GM12878 (cell line): Measurements from ENCODE around the gene PPM1G. TPM values are rescaled to one million over a fixed set of nuclear protein-coding genes. Genes with fewer than 3 reads are reported as not detected.
A peak's percentile ranks its signal among the peaks of the same experiment; 100 is the strongest.

Source experiments
- ATAC-seq: fragments of 200-7000 bp; cut with Tn5 transposase; 3 replicates; pipeline ENCODE4 v1.9.1; 2020; ENCODE audit warnings: mild to moderate bottlenecking, moderate library complexity
- BruUV-seq: library from RNA; stranded (reverse); fragments of 400-500 nt; replicated peaks from 2 replicates; lab custom pipeline; 2021; lab: Mats Ljungman, UMichigan
- CTCF ChIA-PET: fragments of 300-600 bp; sonication (Branson Sonifier 250); formaldehyde crosslinking; extraction: SDS; loops from one replicate; lab custom pipeline; 2021; ENCODE audit warnings: inconsistent platforms; lab: Yijun Ruan, JAX
- POLR2A ChIA-PET: fragments of 350-600 bp; formaldehyde crosslinking; extraction: SDS; loops from one replicate; lab custom pipeline; 2021; ENCODE audit warnings: inconsistent platforms; lab: Charles Lee
- RAD21 ChIA-PET: fragments of 300-600 bp; sonication (Branson Sonifier 250); formaldehyde crosslinking; loops from one replicate; lab custom pipeline; 2023; ENCODE audit warnings: antibody characterized with exemption; ENCODE audit not compliant: unreplicated experiment; lab: Charles Lee
- SMC1A ChIA-PET: fragments of 300-600 bp; sonication (Branson Sonifier 250); formaldehyde crosslinking; loops from one replicate; lab custom pipeline; 2023; ENCODE audit not compliant: unreplicated experiment, uncharacterized antibody; lab: Charles Lee
- DNase-seq: peaks from one replicate; pipeline ENCODE4 v3.0.0-alpha.2; 2011; ENCODE audit warnings: low read depth, low spot score
- FAIRE-seq: peaks from 3 replicates; lab custom pipeline; 2011; peaks lifted over from hg19 to GRCh38; lab: Jason Lieb, UNC
- H2AFZ ChIP-seq: 2 replicates; pipeline ENCODE4 v1.6.0; 2011; ENCODE audit warnings: low read depth, low read length, control low read depth; ENCODE audit not compliant: control insufficient read depth
- H3K27ac ChIP-seq: 2 replicates; pipeline ENCODE4 v1.5.1; 2011; ENCODE audit warnings: control low read depth; ENCODE audit not compliant: control insufficient read depth, insufficient read depth
- H3K27me3 ChIP-seq, 2 experiments: replicated peaks in 1 of 2; 2 replicates each; pipeline versions ENCODE4 v1.6.0 to v1.6.1; 2011; ENCODE audit warnings: low read length in 1 of 2; ENCODE audit not compliant: control insufficient read depth in 2 of 2, insufficient read depth in 2 of 2
- H3K36me3 ChIP-seq, 2 experiments: 2 replicates each; pipeline ENCODE4 v1.5.1; 2011; ENCODE audit warnings: low read length in 1 of 2; ENCODE audit not compliant: control insufficient read depth in 2 of 2, insufficient read depth in 2 of 2
- H3K4me1 ChIP-seq: 2 replicates; pipeline ENCODE4 v1.6.1; 2011; ENCODE audit warnings: mild to moderate bottlenecking, low read length, moderate library complexity, mixed read lengths; ENCODE audit not compliant: control insufficient read depth, insufficient read depth
- H3K4me2 ChIP-seq: 2 replicates; pipeline ENCODE4 v1.6.0; 2011; ENCODE audit warnings: control low read depth; ENCODE audit not compliant: control insufficient read depth, insufficient read depth
- H3K4me3 ChIP-seq: fragments of 200-600 bp; sonication (generic); 2 replicates; pipeline ENCODE4 v1.5.1; 2016
- H3K79me2 ChIP-seq: 2 replicates; pipeline ENCODE4 v1.6.0; 2011; ENCODE audit warnings: low read length; ENCODE audit not compliant: control insufficient read depth, insufficient read depth
- H3K9ac ChIP-seq: 2 replicates; pipeline ENCODE4 v1.8.0; 2011; ENCODE audit warnings: low read length, control low read depth, mixed read lengths; ENCODE audit not compliant: control insufficient read depth, insufficient read depth
- H3K9me3 ChIP-seq: replicated peaks from 3 replicates; pipeline ENCODE4 v1.5.1; 2011; ENCODE audit warnings: mild to moderate bottlenecking, low read length; ENCODE audit not compliant: control insufficient read depth, insufficient read depth
- H4K20me1 ChIP-seq: 2 replicates; pipeline ENCODE4 v1.6.0; 2011; ENCODE audit not compliant: control insufficient read depth, insufficient read depth
- ATF7 ChIP-seq: fragments of 450-650 bp; IDR thresholded peaks from 2 replicates; pipeline ENCODE4 v1.6.1; 2016; ENCODE audit warnings: low read depth, mild to moderate bottlenecking
- GABPA ChIP-seq: IDR thresholded peaks from 2 replicates; pipeline ENCODE4 v1.6.1; 2014; ENCODE audit warnings: antibody characterized with exemption, low read depth, mild to moderate bottlenecking, inconsistent platforms
- MEF2B ChIP-seq: fragments of 450-650 bp; IDR thresholded peaks from 2 replicates; pipeline ENCODE4 v1.6.1; 2018; ENCODE audit warnings: mild to moderate bottlenecking, moderate library complexity; ENCODE audit not compliant: partially characterized antibody, poor library complexity, severe bottlenecking
- PML ChIP-seq: IDR thresholded peaks from 2 replicates; pipeline ENCODE4 v1.6.1; 2012; ENCODE audit warnings: low read length, inconsistent platforms
- POLR2AphosphoS2 ChIP-seq: IDR thresholded peaks from 2 replicates; pipeline ENCODE4 v1.6.1; 2011; ENCODE audit warnings: low read depth, mild to moderate bottlenecking, low read length, improper control_type of control experiment, moderate library complexity
- POLR2AphosphoS5 ChIP-seq: IDR thresholded peaks from 2 replicates; pipeline ENCODE4 v1.6.1; 2011; ENCODE audit warnings: mild to moderate bottlenecking, low read length, inconsistent platforms
- RFX5 ChIP-seq: IDR thresholded peaks from 2 replicates; pipeline ENCODE4 v1.6.1; 2011; ENCODE audit warnings: low read depth, low read length, improper control_type of control experiment
- RUNX3 ChIP-seq: IDR thresholded peaks from 2 replicates; pipeline ENCODE4 v1.6.1; 2012; ENCODE audit warnings: low read length, inconsistent platforms
- SMAD5 ChIP-seq: IDR thresholded peaks from 2 replicates; pipeline ENCODE4 v1.6.1; 2016; ENCODE audit warnings: antibody characterized with exemption, low read depth
- STAT1 ChIP-seq: fragments of 450-650 bp; conservative IDR thresholded peaks from 2 replicates; pipeline ENCODE4 v1.6.1; 2014; ENCODE audit warnings: antibody characterized with exemption, mild to moderate bottlenecking
- ZNF207 ChIP-seq: fragments of 450-650 bp; IDR thresholded peaks from 2 replicates; pipeline ENCODE4 v1.6.1; 2014; ENCODE audit warnings: antibody characterized with exemption, mild to moderate bottlenecking, borderline replicate concordance
- ZNF622 ChIP-seq: fragments of 450-650 bp; IDR thresholded peaks from 2 replicates; pipeline ENCODE4 v1.6.1; 2017; ENCODE audit warnings: mild to moderate bottlenecking, inconsistent platforms
- WGBS: methylation state at CpG from one replicate; pipeline ENCODE4 v1.1.6; 2016; ENCODE audit warnings: low lambda C conversion rate; ENCODE audit not compliant: insufficient replicate concordance, insufficient coverage; ENCODE audit errors: missing lambda C conversion rate; 5-methylcytosine and 5-hydroxymethylcytosine counted together
- in situ Hi-C: fragments of 300-500 bp; cut with MboI; formaldehyde crosslinking; loops from 9 replicates; pipeline ENCODE4 v1.14.3; 2018; ENCODE audit warnings: mixed read lengths
- intact Hi-C: fragments of 100-400 bp; cut with micrococcal nuclease; formaldehyde crosslinking; loops from one replicate; pipeline ENCODE4 v1.14.2; 2022; ENCODE audit not compliant: unreplicated experiment
- polyA plus RNA-seq, 11 experiments: library from polyadenylated mRNA; depleted of rRNA in 4 of 11; unstranded in 6 of 11; stranded (reverse) in 5 of 11; fragments of >200 nt; fragmentation: Nextera tagmentation in 4 of 11; fragmentation: Illumina TruSeq in 1 of 11; extraction: Ambion mirVana in 4 of 11; extraction: Trizol in 1 of 11; gene quantifications; 1 replicate in 1 of 11; 2 replicates in 10 of 11; pipeline versions ENCODE4 v1.2.1 to v1.2.3, GENCODE V29; 2011 to 2016; ENCODE audit warnings: inconsistent platforms in 2 of 11, missing spikeins in 2 of 11, low read depth in 1 of 11
- total RNA-seq, 4 experiments: library from RNA; depleted of rRNA in 3 of 4; stranded (reverse); fragments of >200 nt in 3 of 4; fragmentation: Illumina TruSeq in 1 of 4; extraction: Trizol in 1 of 4; gene quantifications; 2 replicates each; pipeline versions ENCODE4 v1.2.1 to v1.2.3, GENCODE V29; 2013 to 2021
- TF ChIP-seq, protein P1 (sequence below): IDR thresholded peaks from 2 replicates; pipeline ENCODE4 v1.6.1; 2012; ENCODE audit warnings: low read depth, low read length, improper control_type of control experiment
- TF ChIP-seq, protein P2 (sequence below): fragments of 450-650 bp; IDR thresholded peaks from 2 replicates; pipeline ENCODE4 v1.6.1; 2018; ENCODE audit warnings: mild to moderate bottlenecking, low read depth, moderate library complexity; ENCODE audit not compliant: partially characterized antibody
- TF ChIP-seq, protein P3 (sequence below): fragments of 450-650 bp; IDR thresholded peaks from 2 replicates; pipeline ENCODE4 v1.6.1; 2016; ENCODE audit warnings: mild to moderate bottlenecking, moderate library complexity, borderline replicate concordance

The PPM1G gene
- total and polyA plus RNA-seq, 10 of the 15 experiments (the other 5 are each of a cell fraction or from before 2014, with no cell fraction given) = 68.8 to 171 (median 121) TPM

DNA sequence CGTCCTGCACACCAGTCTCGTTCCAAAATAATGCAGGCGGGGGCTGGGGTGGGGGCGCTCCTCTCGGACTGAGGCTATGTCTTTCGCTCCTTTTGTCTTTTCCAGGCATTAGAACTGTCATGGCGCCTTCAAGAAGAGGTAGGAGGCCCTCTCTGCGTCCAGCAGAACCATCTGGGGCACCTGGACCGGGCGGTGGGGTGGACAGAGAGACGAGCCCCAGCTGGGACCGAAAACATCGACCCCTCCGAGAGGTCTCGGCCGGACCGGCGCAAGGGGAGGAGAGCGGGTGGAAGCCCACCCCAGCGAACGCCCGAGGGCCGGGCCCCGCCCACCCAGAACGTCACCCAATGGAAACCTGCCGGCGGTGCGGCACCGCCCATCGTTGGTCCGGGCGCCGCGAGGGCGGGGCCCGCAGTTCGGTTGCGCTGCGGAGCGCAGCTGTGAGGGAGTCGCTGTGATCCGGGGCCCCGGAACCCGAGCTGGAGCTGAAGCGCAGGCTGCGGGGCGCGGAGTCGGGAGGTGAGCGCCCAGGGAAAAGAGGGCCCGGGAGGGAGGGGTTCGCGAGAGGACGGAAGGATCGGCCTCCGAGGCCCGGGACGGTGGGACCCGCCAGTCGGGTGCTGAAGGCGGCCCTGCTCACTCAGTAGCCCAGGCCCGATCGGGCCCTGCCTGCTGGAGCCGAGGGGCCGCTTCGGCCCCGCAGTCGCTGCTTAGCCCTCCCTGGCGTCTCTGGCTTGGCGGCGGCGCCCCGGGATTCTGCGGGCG lies 19.0 kb upstream of the PPM1G start, which contains the start of gene NRBP1:
NRBP1 (plus strand) TSS at position 419 of the 765 bp plus-strand sequence. CDS start 4,643 bp downstream, outside the sequence.
- intact Hi-C loops (loop anchor here (2.0 kb wide), 1 partner anchor 20 kb away; the partner anchor contains the start of gene PPM1G), in situ Hi-C loops (no loop called here)
- ChIA-PET SMC1A (interaction anchor here (0.6 to 3.7 kb wide), 9 partner anchors 7 to 218 kb away, joined by 3 to 20 read pairs (median 3); partner anchors contain the start of gene PPM1G), RAD21 (interaction anchor here (1.1 to 3.3 kb wide), 8 partner anchors 19 to 255 kb away, joined by 3 to 29 read pairs (median 4); partner anchors contain the start of genes MPV17, PPM1G and ZNF513), CTCF (interaction anchor here (1.0 to 5.8 kb wide), 10 partner anchors 17 to 255 kb away, joined by 3 to 52 read pairs (median 4); partner anchors contain the start of genes EIF2B4, PPM1G and SNX17), POLR2A (interaction anchor here (0.6 to 5.8 kb wide), 13 partner anchors 10 to 254 kb away, joined by 3 to 71 read pairs (median 4); partner anchors contain the start of genes CCDC121, EIF2B4, GPN1 and GTF3C2)
- Histone ChIP-seq H3K9me3 (no peaks in the 10 kb centered on the region), H3K4me2 (peak within 1 kb of the TSS; percentile 97), H3K27ac (peak within 1 kb of the TSS; percentile 85), H3K9ac (peak within 1 kb of the TSS; percentile 91), H4K20me1 (no peaks in the 10 kb centered on the region), H2AFZ (peak within 1 kb of the TSS; percentile 93), H3K27me3 (no peaks in the 10 kb centered on the region), H3K36me3 (no peaks in the 10 kb centered on the region; a peak in 1 of 4 replicates), H3K4me1 (no peaks in the 10 kb centered on the region), H3K4me3 (peak within 1 kb of the TSS; percentile 97), H3K79me2 (peaks cover 36% of the 10 kb centered on the region)
- ATAC-seq (peak; percentile 93), FAIRE-seq (peak; percentile 80), DNase-seq (peak; percentile 52)
- no TSS peak for BruUV-seq
- WGBS = 0% methylated on average over 52 of the region's 75 CpGs
- TF ChIP-seq PML (peak; percentile 97), ZNF207 (peak; percentile 56; the same call in 1 of the 2 replicates), MEF2B (no peak), ZNF622 (peak; percentile 48; the same call in 1 of the 2 replicates), POLR2AphosphoS2 (peak; percentile 76), SMAD5 (peak; percentile 68; the same call in 1 of the 2 replicates), STAT1 (no peak), POLR2AphosphoS5 (peak; percentile 86), RUNX3 (0 out of 2 replicates have a peak, but pooled peaks have one; percentile 11), ATF7 (peak; percentile 44; the same call in 1 of the 2 replicates), RFX5 (0 out of 2 replicates have a peak, but pooled peaks have one; percentile 67), GABPA (peak; percentile 4; the same call in 1 of the 2 replicates)
- TF ChIP-seq, protein P1, sequence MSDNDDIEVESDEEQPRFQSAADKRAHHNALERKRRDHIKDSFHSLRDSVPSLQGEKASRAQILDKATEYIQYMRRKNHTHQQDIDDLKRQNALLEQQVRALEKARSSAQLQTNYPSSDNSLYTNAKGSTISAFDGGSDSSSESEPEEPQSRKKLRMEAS = peak; percentile 8; the same call in 1 of the 2 replicates
- TF ChIP-seq, protein P2, sequence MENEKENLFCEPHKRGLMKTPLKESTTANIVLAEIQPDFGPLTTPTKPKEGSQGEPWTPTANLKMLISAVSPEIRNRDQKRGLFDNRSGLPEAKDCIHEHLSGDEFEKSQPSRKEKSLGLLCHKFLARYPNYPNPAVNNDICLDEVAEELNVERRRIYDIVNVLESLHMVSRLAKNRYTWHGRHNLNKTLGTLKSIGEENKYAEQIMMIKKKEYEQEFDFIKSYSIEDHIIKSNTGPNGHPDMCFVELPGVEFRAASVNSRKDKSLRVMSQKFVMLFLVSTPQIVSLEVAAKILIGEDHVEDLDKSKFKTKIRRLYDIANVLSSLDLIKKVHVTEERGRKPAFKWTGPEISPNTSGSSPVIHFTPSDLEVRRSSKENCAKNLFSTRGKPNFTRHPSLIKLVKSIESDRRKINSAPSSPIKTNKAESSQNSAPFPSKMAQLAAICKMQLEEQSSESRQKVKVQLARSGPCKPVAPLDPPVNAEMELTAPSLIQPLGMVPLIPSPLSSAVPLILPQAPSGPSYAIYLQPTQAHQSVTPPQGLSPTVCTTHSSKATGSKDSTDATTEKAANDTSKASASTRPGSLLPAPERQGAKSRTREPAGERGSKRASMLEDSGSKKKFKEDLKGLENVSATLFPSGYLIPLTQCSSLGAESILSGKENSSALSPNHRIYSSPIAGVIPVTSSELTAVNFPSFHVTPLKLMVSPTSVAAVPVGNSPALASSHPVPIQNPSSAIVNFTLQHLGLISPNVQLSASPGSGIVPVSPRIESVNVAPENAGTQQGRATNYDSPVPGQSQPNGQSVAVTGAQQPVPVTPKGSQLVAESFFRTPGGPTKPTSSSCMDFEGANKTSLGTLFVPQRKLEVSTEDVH = no peak
- TF ChIP-seq, protein P3, sequence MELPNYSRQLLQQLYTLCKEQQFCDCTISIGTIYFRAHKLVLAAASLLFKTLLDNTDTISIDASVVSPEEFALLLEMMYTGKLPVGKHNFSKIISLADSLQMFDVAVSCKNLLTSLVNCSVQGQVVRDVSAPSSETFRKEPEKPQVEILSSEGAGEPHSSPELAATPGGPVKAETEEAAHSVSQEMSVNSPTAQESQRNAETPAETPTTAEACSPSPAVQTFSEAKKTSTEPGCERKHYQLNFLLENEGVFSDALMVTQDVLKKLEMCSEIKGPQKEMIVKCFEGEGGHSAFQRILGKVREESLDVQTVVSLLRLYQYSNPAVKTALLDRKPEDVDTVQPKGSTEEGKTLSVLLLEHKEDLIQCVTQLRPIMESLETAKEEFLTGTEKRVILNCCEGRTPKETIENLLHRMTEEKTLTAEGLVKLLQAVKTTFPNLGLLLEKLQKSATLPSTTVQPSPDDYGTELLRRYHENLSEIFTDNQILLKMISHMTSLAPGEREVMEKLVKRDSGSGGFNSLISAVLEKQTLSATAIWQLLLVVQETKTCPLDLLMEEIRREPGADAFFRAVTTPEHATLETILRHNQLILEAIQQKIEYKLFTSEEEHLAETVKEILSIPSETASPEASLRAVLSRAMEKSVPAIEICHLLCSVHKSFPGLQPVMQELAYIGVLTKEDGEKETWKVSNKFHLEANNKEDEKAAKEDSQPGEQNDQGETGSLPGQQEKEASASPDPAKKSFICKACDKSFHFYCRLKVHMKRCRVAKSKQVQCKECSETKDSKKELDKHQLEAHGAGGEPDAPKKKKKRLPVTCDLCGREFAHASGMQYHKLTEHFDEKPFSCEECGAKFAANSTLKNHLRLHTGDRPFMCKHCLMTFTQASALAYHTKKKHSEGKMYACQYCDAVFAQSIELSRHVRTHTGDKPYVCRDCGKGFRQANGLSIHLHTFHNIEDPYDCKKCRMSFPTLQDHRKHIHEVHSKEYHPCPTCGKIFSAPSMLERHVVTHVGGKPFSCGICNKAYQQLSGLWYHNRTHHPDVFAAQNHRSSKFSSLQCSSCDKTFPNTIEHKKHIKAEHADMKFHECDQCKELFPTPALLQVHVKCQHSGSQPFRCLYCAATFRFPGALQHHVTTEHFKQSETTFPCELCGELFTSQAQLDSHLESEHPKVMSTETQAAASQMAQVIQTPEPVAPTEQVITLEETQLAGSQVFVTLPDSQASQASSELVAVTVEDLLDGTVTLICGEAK = peak; percentile 39; the same call in 1 of the 2 replicates
